Endothelial cell of umbilical vein (primary cell): ENCODE results near the gene ITGB1.

Experiments used
- CTCF ChIP-seq, 2 donors: IDR thresholded peaks; 1 replicate in 1 of 2; 2 replicates in 1 of 2; pipeline ENCODE4 v1.5.1; 2011; ENCODE audit warnings: low read length in 2 of 2, mild to moderate bottlenecking in 2 of 2, moderate library complexity in 2 of 2, control low read depth in 1 of 2, inconsistent platforms in 1 of 2, low read depth in 1 of 2; ENCODE audit not compliant: insufficient read depth in 1 of 2; ENCODE audit errors: extremely low read depth in 1 of 2
- EZH2 ChIP-seq: IDR thresholded peaks from 2 replicates; pipeline ENCODE4 v1.6.1; 2012; ENCODE audit warnings: borderline replicate concordance, low read depth, mild to moderate bottlenecking, moderate library complexity, low read length, inconsistent platforms; ENCODE audit not compliant: severe bottlenecking
- FOS ChIP-seq: IDR thresholded peaks from 2 replicates; pipeline ENCODE4 v1.6.1; 2011; ENCODE audit warnings: mild to moderate bottlenecking, low read length, moderate library complexity, borderline replicate concordance; ENCODE audit not compliant: insufficient read depth
- GATA2 ChIP-seq: IDR thresholded peaks from 2 replicates; pipeline ENCODE4 v1.7.0; 2011; ENCODE audit warnings: low read depth, mild to moderate bottlenecking, moderate library complexity, mixed read lengths, low read length; ENCODE audit not compliant: insufficient read length, insufficient read depth
- MAX ChIP-seq: IDR thresholded peaks from 2 replicates; pipeline ENCODE4 v1.6.1; 2011; ENCODE audit not compliant: insufficient read depth, insufficient read length
- POLR2A ChIP-seq: IDR thresholded peaks from 2 replicates; pipeline ENCODE4 v1.6.1; 2012; ENCODE audit warnings: low read depth, mild to moderate bottlenecking, control low read depth, low read length

- TF ChIP-seq EZH2 (no peak), CTCF (IDR thresholded peaks at IDR 0.05; ENCODE audit: extremely low read depth in 1 of 2, insufficient read depth in 1 of 2, low read depth in 1 of 2, low read length in 2 of 2) (no peak), GATA2 (no peak), POLR2A (no peak), MAX (no peak), FOS (peak; percentile 71)
Measured at GRCh38 chr10:32972929-32973328, 14.9 kb upstream of the ITGB1 start.
